ENCODE measurements around the gene MINDY2. TPM values are rescaled to one million over a fixed set of nuclear protein-coding genes. Genes with fewer than 3 reads are reported as not detected.
A peak's percentile ranks its signal among the peaks of the same experiment; 100 is the strongest.

The MINDY2 gene
- total and polyA plus RNA-seq, 9 of the 15 experiments (the other 6 are each of a cell fraction or from before 2014, with no cell fraction given): 2.4 to 15.3 (median 7.2) TPM

DNA sequence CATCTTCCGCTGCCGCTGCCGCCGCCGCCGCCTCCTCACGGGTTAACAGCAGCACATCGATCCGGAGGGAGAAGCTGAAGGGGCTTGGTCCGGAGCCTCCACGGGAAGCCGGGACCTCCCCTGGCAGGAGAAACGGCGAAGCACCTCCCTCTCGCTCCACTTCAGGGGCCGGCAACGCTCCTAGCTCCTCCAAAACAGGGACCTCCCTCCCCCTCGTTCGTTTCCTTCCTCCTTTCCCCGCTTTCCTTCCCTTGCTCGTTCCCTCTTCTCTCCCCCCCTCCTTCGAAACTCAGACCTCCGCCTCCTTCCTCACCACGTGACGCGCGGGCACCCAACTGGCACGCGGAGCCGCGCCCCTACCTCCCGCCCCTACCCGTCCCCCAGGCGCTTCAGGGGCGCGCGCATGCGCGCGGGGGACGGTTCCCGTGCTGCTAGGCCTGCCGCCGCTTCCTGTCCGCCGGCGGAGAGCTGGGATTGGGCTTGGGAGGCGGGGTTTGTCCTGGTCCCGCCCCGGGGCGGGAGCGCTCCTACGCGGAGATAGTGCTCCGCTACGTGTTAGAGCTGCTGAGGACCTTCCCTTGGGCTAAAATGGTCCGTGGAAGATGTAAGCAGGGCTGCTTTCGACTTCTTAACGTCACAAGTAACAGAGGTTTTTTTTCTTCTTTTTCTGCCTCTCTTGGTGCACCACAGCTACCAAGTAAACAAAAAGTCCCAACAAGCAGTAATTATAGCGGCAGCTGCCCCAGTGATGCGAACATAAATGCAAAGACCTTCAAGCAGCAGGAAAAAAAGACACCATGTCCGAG is 21.4 kb upstream of the MINDY2 start, which contains the start of gene ADAM10 (continued):
- no peak for TF ChIP-seq CHD7 (IDR thresholded peaks at IDR 0.05; ENCODE audit: low read depth, low read length)
- TF ChIP-seq YY1 (IDR thresholded peaks at IDR 0.05; ENCODE audit: borderline replicate concordance in 1 of 3, control insufficient read depth in 1 of 3, extremely low read depth in 1 of 3, insufficient read depth in 3 of 3, insufficient read length in 1 of 3, insufficient replicate concordance in 2 of 3, low read depth in 1 of 3, low read length in 2 of 3): peak in 1 of 3 experiments; percentile 43
- TF ChIP-seq CHD2 (IDR thresholded peaks at IDR 0.05; ENCODE audit: low read depth, low read length): no peak
- TF ChIP-seq, protein P1, sequence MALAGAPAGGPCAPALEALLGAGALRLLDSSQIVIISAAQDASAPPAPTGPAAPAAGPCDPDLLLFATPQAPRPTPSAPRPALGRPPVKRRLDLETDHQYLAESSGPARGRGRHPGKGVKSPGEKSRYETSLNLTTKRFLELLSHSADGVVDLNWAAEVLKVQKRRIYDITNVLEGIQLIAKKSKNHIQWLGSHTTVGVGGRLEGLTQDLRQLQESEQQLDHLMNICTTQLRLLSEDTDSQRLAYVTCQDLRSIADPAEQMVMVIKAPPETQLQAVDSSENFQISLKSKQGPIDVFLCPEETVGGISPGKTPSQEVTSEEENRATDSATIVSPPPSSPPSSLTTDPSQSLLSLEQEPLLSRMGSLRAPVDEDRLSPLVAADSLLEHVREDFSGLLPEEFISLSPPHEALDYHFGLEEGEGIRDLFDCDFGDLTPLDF (CRISPR knock-in tag; IDR thresholded peaks at IDR 0.05): no peak
- TF ChIP-seq MAFF (IDR thresholded peaks at IDR 0.05; ENCODE audit: low read length): no peak
- no peak for TF ChIP-seq EP300 (IDR thresholded peaks at IDR 0.05; ENCODE audit: low read length)
- TF ChIP-seq ZBTB7A (IDR thresholded peaks at IDR 0.05; ENCODE audit: borderline replicate concordance, control insufficient read depth, low read depth, low read length): no peak; the same call in 1 of the 2 replicates
- TF ChIP-seq, protein P2, sequence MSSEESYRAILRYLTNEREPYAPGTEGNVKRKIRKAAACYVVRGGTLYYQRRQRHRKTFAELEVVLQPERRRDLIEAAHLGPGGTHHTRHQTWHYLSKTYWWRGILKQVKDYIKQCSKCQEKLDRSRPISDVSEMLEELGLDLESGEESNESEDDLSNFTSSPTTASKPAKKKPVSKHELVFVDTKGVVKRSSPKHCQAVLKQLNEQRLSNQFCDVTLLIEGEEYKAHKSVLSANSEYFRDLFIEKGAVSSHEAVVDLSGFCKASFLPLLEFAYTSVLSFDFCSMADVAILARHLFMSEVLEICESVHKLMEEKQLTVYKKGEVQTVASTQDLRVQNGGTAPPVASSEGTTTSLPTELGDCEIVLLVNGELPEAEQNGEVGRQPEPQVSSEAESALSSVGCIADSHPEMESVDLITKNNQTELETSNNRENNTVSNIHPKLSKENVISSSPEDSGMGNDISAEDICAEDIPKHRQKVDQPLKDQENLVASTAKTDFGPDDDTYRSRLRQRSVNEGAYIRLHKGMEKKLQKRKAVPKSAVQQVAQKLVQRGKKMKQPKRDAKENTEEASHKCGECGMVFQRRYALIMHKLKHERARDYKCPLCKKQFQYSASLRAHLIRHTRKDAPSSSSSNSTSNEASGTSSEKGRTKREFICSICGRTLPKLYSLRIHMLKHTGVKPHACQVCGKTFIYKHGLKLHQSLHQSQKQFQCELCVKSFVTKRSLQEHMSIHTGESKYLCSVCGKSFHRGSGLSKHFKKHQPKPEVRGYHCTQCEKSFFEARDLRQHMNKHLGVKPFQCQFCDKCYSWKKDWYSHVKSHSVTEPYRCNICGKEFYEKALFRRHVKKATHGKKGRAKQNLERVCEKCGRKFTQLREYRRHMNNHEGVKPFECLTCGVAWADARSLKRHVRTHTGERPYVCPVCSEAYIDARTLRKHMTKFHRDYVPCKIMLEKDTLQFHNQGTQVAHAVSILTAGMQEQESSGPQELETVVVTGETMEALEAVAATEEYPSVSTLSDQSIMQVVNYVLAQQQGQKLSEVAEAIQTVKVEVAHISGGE (CRISPR knock-in tag; IDR thresholded peaks at IDR 0.05): peak in 1 of 3 experiments; percentile 59; a peak in 2 of 6 replicates

All from K562 (cell line).